HEK293T (cell line): ENCODE measurements around the gene PRRT1B.

ENCODE experiments used
- CTCF ChIA-PET: fragments of 350-600 bp; formaldehyde crosslinking; extraction: SDS; loops from one replicate; lab custom pipeline; 2021; ENCODE audit warnings: antibody characterized with exemption, inconsistent platforms; lab: Yijun Ruan, JAX
- POLR2A ChIA-PET: fragments of 350-600 bp; formaldehyde crosslinking; extraction: SDS; loops from one replicate; lab custom pipeline; 2020; ENCODE audit warnings: antibody characterized with exemption, inconsistent platforms; lab: Yijun Ruan, JAX
- DNase-seq: peaks from one replicate; pipeline ENCODE4 v3.0.0; 2012; ENCODE audit warnings: mixed read lengths; ENCODE audit errors: extremely low spot score
- ARNT ChIP-seq: fragments of 450-650 bp; IDR thresholded peaks from 2 replicates; pipeline ENCODE4 v1.6.1; 2017; ENCODE audit warnings: mild to moderate bottlenecking
- BHLHE40 ChIP-seq: fragments of 450-650 bp; IDR thresholded peaks from 2 replicates; pipeline ENCODE4 v1.6.1; 2016; ENCODE audit warnings: mild to moderate bottlenecking, moderate library complexity, borderline replicate concordance
- CTBP1 ChIP-seq: fragments of 450-650 bp; IDR thresholded peaks from 2 replicates; pipeline ENCODE4 v1.6.1; 2016; ENCODE audit warnings: borderline replicate concordance
- ELF4 ChIP-seq: fragments of 450-650 bp; IDR thresholded peaks from 2 replicates; pipeline ENCODE4 v1.6.1; 2017; ENCODE audit warnings: antibody characterized with exemption
- FOXA1 ChIP-seq: fragments of 450-650 bp; IDR thresholded peaks from 2 replicates; pipeline ENCODE4 v1.6.1; 2016; ENCODE audit warnings: mild to moderate bottlenecking
- FOXK2 ChIP-seq: fragments of 450-650 bp; IDR thresholded peaks from 2 replicates; pipeline ENCODE4 v1.6.1; 2016; ENCODE audit warnings: mild to moderate bottlenecking
- FOXM1 ChIP-seq: fragments of 450-650 bp; IDR thresholded peaks from 2 replicates; pipeline ENCODE4 v1.6.1; 2017; ENCODE audit warnings: mild to moderate bottlenecking, borderline replicate concordance
- HDGF ChIP-seq: fragments of 450-650 bp; IDR thresholded peaks from 2 replicates; pipeline ENCODE4 v1.6.1; 2017; ENCODE audit warnings: antibody characterized with exemption, borderline replicate concordance
- L3MBTL2 ChIP-seq: fragments of 450-650 bp; conservative IDR thresholded peaks from 2 replicates; pipeline ENCODE4 v1.6.1; 2016; ENCODE audit warnings: mild to moderate bottlenecking
- LEF1 ChIP-seq: fragments of 450-650 bp; IDR thresholded peaks from 2 replicates; pipeline ENCODE4 v1.6.1; 2017; ENCODE audit warnings: mild to moderate bottlenecking, borderline replicate concordance
- NFRKB ChIP-seq: fragments of 450-650 bp; IDR thresholded peaks from 2 replicates; pipeline ENCODE4 v1.6.1; 2016; ENCODE audit warnings: mild to moderate bottlenecking, moderate library complexity
- PKNOX1 ChIP-seq: fragments of 450-650 bp; IDR thresholded peaks from 2 replicates; pipeline ENCODE4 v1.6.1; 2016
- SP1 ChIP-seq: fragments of 450-650 bp; IDR thresholded peaks from 2 replicates; pipeline ENCODE4 v1.6.1; 2017
- SUZ12 ChIP-seq: fragments of 450-650 bp; IDR thresholded peaks from 2 replicates; pipeline ENCODE4 v1.6.1; 2016; ENCODE audit warnings: mild to moderate bottlenecking
- TARDBP ChIP-seq: fragments of 450-650 bp; IDR thresholded peaks from 2 replicates; pipeline ENCODE4 v1.6.1; 2016
- ZNF384 ChIP-seq: fragments of 450-650 bp; IDR thresholded peaks from 2 replicates; pipeline ENCODE4 v1.6.1; 2016

The PRRT1B gene

DNA sequence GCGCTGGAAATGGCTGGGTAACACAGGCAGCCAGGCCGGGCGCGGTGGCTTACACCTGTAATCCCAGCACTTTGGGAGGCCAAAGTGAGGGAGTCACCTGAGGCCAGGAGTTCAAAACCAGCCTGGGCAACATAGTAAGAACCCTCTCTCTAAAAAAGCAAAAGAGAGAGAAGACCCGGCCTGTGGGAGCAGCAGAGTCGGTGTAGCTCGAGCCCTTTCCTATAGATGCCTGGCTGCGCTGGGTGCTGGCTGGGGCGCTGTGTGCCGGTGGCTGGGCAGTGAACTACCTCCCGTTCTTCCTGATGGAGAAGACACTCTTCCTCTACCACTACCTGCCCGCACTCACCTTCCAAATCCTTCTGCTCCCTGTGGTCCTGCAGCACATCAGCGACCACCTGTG is 23.5 kb upstream of the PRRT1B start:
- CTCF ChIA-PET, result no interaction called here
- POLR2A ChIA-PET, result no interaction called here
- DNase-seq, result no peak
- TF ChIP-seq FOXK2, result no peak
- no peak for TF ChIP-seq SUZ12
- TF ChIP-seq LEF1, result no peak
- no peak for TF ChIP-seq FOXA1
- no peak for TF ChIP-seq CTBP1
- no peak for TF ChIP-seq PKNOX1

DNA sequence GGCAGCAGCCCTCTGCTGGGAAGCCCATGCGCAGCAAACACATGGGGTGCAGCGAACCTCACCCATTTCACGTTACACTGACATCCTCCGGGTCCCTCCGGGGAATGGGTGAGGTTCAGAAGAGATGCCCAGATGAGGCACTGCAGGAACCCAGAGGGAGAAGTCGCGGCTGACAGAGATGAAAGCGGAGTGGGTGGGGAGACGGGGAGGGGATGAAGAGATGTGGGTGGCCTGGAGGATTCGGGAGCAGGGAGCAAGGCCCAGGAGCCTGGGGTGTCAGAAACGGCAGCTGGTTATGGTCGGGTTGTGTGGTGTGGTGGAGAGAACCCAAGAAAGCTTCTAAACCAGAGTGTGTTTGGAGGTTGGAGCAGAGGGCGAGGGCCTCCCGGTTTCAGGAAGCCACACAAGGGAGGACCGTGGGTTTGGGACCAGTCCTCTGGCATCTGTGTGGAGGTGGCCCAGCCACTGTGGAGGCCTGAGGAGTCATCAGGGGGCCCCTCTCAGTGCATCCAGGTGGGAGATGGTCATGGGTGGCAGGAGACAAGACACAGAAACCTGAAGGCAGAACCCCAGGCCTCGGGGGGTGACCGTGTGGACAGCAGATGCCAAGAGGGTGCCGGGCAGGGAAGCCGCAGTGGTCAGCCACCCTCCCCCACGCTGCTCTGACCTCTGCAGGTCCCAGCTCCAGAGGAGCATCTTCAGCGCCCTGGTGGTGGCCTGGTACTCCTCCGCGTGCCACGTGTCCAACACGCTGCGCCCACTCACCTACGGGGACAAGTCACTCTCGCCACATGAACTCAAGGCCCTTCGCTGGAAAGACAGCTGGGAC is 22.9 kb upstream of the PRRT1B start:
- DNase-seq, result no peak
- ChIA-PET POLR2A (interaction anchor here (1.2 to 1.6 kb wide), 2 partner anchors 19 to 24 kb away, joined by 3 read pairs; no protein-coding TSS in a partner anchor), CTCF (no interaction called here)
- TF ChIP-seq SUZ12, result no peak
- TF ChIP-seq SP1, result no peak
- TF ChIP-seq ARNT, result no peak
- no peak for TF ChIP-seq ELF4
- no peak for TF ChIP-seq BHLHE40
- no peak for TF ChIP-seq NFRKB
- TF ChIP-seq LEF1, result no peak
- no peak for TF ChIP-seq TARDBP
- no peak for TF ChIP-seq FOXK2
- TF ChIP-seq CTBP1, result no peak
- no peak for TF ChIP-seq FOXA1
- TF ChIP-seq L3MBTL2, result no peak

GRCh38 chr9:131523086-131523388 is 22.3 kb upstream of the PRRT1B start:
- DNase-seq, result no peak
- no peak for TF ChIP-seq SP1
- no peak for TF ChIP-seq SUZ12
- no peak for TF ChIP-seq L3MBTL2
- no peak for TF ChIP-seq NFRKB
- no peak for TF ChIP-seq ZNF384
- no peak for TF ChIP-seq HDGF
- TF ChIP-seq FOXM1, result no peak
- TF ChIP-seq PKNOX1, result no peak
- ChIA-PET POLR2A (interaction anchor here (1.2 to 1.6 kb wide), 2 partner anchors 20 to 23 kb away, joined by 3 read pairs; no protein-coding TSS in a partner anchor), CTCF (no interaction called here)

- POLR2A ChIA-PET, result interaction anchor here (1.2 to 1.6 kb wide), 2 partner anchors 20 to 23 kb away, joined by 3 read pairs; no protein-coding TSS in a partner anchor
- CTCF ChIA-PET, result no interaction called here
- DNase-seq, result no peak
- TF ChIP-seq TARDBP, result no peak
- no peak for TF ChIP-seq SUZ12
- no peak for TF ChIP-seq ZNF384
- TF ChIP-seq SP1, result no peak
- no peak for TF ChIP-seq HDGF
- no peak for TF ChIP-seq ELF4
- TF ChIP-seq FOXA1, result no peak
- no peak for TF ChIP-seq ARNT
- TF ChIP-seq CTBP1, result no peak
- TF ChIP-seq LEF1, result no peak
Observed at GRCh38 chr9:131523451-131524435, 21.6 kb upstream of the PRRT1B start.

GRCh38 chr9:131524665-131525315 is 20.5 kb upstream of the PRRT1B start:
- CTCF ChIA-PET, result no interaction called here
- POLR2A ChIA-PET, result no interaction called here
- no peak for DNase-seq
- TF ChIP-seq SUZ12 (no peak), ELF4 (no peak), HDGF (no peak), SP1 (no peak), PKNOX1 (no peak), LEF1 (no peak), FOXK2 (no peak)
